ENCODE results near the gene PSMG3.
"Not testable (repeated sequence)": the region's sequence is repeated elsewhere in the genome, so short reads cannot be mapped to it uniquely, and the experiment has no call there.

Gene PSMG3

GRCh38 chr7:1596181-1597043, 26.6 kb upstream of the PSMG3 start:
- DNase-seq (ENCODE audit: low read depth) = no peak

- DNase-seq (ENCODE audit: low read depth) = no peak
Measured at GRCh38 chr7:1595636-1596035, 25.8 kb upstream of the PSMG3 start.

GRCh38 chr7:1595027-1595426, 25.2 kb upstream of the PSMG3 start:
- no peak for DNase-seq (ENCODE audit: low read depth)

GRCh38 chr7:1593904-1594421, 24.1 kb upstream of the PSMG3 start:
- DNase-seq (ENCODE audit: low read depth) = no peak

- no peak for DNase-seq (ENCODE audit: low read depth)
Measured at GRCh38 chr7:1593091-1593866, 23.4 kb upstream of the PSMG3 start.

- DNase-seq (ENCODE audit: low read depth) = no peak
Measured at GRCh38 chr7:1592299-1592871, 22.6 kb upstream of the PSMG3 start.

- no peak for DNase-seq (ENCODE audit: low read depth)
Measured at GRCh38 chr7:1591876-1592275, 22.0 kb upstream of the PSMG3 start.

- DNase-seq (ENCODE audit: low read depth) = no peak
Measured at GRCh38 chr7:1591396-1591795, 21.6 kb upstream of the PSMG3 start.

GRCh38 chr7:1590887-1591286, 21.1 kb upstream of the PSMG3 start:
- no peak for DNase-seq (ENCODE audit: low read depth)

GRCh38 chr7:1590476-1590875, 20.6 kb upstream of the PSMG3 start:
- no peak for DNase-seq (ENCODE audit: low read depth)

- no peak for DNase-seq (ENCODE audit: low read depth)
Measured at GRCh38 chr7:1588978-1589377, 19.1 kb upstream of the PSMG3 start.

GRCh38 chr7:1587738-1588137, 17.9 kb upstream of the PSMG3 start:
- no peak for DNase-seq (ENCODE audit: low read depth)

- no peak for DNase-seq (ENCODE audit: low read depth)
Measured at GRCh38 chr7:1586827-1587705, 17.2 kb upstream of the PSMG3 start.

GRCh38 chr7:1586126-1586826, 16.4 kb upstream of the PSMG3 start:
- no peak for DNase-seq (ENCODE audit: low read depth)

- DNase-seq (ENCODE audit: low read depth) = no peak
Measured at GRCh38 chr7:1585142-1585981, 15.5 kb upstream of the PSMG3 start.

GRCh38 chr7:1584700-1585099, 14.9 kb upstream of the PSMG3 start:
- DNase-seq (ENCODE audit: low read depth) = no peak

- not testable (repeated sequence) for DNase-seq (ENCODE audit: low read depth)
Measured at GRCh38 chr7:1583241-1583930, 13.6 kb upstream of the PSMG3 start.

- DNase-seq (ENCODE audit: low read depth) = no peak
Measured at GRCh38 chr7:1580422-1581030, 10.7 kb upstream of the PSMG3 start.

Data from activated T-cell treated with anti-CD3 and anti-CD28 coated beads for 24 hours (primary cell).